Eye (tissue), 1 donor: ENCODE measurements around the gene WDR7.
A peak's percentile ranks its signal among the peaks of the same experiment; 100 is the strongest.

Experiments used
- DNase-seq: peaks from one replicate; pipeline ENCODE4 v3.0.0-alpha.2; 2015

WDR7 gene

DNA sequence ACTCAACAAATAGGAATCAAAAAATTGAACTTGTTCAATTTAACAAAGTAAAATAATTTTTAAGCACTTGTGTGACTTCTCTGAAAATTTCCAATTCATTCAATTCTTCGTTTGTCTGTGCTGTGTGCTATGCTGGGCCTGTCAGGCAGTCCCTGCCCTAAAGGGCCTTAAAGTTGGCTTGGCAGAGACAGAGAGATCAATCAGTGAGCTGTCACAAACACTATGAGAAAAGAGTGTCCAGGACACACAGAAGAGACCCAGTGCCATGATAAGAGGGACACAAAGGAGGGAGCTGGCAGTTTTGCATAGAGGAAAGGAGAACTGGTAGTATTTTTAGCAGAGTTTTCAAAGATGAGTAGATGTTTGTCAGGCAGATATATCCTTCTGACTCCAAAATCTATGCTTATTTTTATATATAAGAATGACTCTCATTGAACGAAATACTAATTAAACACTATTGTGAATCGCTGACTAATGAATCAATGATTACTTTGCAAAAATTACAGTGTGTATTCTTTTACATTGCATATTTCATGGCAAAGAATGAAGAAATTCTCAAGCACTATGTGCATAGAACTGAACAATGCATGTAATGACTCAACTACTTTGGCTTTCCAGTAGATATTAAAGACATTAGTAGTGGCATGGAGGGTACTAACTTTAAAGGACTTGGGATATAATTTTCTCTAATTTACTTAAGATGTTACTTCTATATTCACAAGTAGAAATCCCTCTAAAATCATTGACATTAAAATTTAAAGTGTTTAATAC, 302.5 kb downstream of the WDR7 start:
- DNase-seq: no peak

- no peak for DNase-seq
Observed at GRCh38 chr18:56955490-56955889, 304.3 kb downstream of the WDR7 start.

- DNase-seq: no peak
Observed at GRCh38 chr18:56959120-56959519, 308.0 kb downstream of the WDR7 start.

DNA sequence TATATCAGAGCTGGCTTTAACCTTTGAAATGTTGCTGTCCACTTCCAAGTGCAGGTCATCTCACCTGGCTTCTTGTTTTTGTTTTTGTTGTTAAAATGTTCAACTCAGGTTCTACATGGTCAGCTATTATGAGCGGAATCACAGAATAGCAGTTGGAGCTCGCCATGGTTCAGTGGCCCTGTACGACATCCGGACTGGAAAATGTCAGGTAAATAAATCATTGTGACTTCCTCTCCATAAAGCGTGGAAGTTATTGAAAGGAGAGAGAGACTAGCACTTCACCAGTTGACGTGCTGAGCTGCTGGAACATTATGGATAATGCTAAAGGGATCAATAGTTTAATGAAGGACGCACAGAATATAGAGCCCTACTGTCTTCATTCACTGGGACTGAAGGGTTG, 311.2 kb downstream of the WDR7 start:
- DNase-seq: peak; percentile 23

- no peak for DNase-seq
Observed at GRCh38 chr18:56967035-56967434, 315.9 kb downstream of the WDR7 start.

DNA sequence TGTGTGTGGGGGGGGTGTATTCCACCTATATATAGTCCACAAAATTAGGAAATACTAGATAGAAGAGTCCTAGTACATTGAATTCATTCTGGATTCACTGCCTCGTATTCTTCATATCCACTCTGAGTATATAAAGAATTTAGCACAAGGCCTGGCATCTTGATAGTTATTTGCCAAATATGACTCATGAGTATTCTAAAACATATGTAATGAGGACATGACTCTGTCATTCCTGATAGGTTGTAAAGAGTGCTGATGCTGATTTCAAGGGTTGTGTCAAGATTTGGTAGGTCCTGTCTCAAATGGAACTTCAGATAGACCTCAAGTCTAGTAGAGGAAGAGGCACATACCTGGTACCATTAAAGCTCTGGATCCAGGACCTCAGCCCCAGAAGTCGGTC, 322.3 kb downstream of the WDR7 start:
- no peak for DNase-seq

DNA sequence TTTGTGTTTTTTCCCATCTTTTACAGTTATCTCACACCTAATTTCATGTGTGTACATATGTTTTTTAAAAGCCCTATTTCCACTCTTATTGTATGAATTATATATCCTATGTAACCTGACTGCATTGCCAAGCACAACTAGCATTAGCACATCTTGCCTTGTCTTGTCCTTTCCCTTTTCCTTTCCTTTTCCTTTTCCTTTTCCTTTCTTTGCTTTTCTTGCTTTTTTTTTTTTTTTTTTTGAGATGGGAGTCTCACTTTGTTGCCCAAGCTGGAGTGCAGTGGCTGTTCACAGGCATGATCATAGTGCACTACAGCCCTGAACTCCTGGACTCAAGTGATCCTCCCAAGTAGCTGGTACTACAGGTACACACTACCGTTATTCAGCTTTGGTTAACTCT, 323.0 kb downstream of the WDR7 start:
- DNase-seq: no peak

DNA sequence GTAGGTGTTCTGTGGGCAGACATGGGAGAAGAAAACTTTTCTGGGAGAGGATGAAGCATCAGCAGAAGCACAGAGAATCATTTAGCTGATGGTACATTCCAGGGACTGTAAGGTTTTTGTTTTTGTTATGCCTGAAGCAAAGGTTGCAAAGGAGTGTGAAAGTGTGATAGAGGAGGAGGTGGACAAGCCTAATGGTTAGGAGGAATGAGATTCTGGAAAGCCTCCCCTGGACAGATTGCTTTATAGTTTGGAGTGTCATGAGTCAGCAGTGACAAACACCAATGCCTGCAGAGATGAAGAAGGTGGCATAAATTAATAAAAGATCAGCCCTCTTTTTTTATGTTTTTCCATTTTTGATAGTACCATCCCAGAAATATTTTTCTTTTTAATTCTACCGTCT, 324.1 kb downstream of the WDR7 start:
- no peak for DNase-seq

- DNase-seq: no peak
Observed at GRCh38 chr18:56977309-56977708, 326.1 kb downstream of the WDR7 start.

DNA sequence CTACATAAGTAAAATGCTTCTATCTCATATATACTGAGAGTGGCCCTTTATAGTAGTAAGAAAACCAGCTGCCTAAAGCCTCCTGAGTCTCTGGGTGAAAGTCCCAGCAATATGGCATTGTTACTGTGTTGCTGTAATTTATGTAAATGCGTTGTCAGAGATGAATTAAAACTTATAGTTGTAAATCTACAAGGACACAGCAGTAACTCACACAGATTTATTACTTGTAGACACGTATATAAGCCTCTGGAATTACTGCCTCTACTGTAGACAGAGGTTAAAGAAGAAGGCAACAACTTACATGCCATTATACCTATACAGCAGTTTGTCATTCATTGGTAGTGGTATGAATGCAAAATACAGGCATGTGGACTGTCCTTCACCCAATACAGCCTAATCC, 326.6 kb downstream of the WDR7 start:
- DNase-seq: no peak

DNA sequence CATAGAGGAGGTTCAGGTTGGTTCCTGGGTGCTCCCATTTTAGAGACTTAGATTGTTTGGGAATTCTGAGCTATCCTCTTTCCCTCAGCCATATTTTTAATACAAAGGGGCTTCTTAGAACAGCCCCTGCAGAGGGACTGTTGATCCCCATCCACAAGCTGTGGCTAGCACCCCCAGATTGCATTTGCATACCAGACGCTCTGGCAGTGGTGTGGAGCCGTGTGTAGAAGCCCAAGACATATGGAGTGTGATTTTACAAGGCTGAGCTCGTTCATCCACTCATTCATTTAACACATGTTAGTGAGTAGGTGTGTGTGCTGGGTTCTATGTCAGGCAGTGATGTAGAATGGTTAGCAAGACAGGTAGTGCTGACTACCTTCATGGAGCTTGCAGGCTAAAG, 329.0 kb downstream of the WDR7 start:
- DNase-seq: no peak

DNA sequence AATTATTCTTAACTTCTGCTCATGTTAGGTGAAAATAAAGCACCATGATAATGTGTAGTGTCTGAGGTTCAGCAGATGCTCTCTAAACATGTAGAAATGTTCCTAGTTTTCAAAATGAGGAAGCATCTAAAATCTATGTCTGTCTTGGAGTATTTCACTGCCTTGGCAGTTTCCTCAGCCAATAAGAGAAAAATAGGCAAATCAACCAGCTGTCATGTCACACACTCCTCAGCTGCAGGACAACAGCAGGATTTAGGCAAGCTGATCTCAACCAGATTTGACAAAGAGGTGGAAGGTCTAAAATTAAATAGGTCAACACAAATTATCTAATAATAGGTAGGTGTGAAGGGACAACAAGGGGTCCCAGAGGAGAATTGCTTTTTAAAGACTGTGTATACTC, 331.6 kb downstream of the WDR7 start:
- DNase-seq: peak; percentile 59

DNA sequence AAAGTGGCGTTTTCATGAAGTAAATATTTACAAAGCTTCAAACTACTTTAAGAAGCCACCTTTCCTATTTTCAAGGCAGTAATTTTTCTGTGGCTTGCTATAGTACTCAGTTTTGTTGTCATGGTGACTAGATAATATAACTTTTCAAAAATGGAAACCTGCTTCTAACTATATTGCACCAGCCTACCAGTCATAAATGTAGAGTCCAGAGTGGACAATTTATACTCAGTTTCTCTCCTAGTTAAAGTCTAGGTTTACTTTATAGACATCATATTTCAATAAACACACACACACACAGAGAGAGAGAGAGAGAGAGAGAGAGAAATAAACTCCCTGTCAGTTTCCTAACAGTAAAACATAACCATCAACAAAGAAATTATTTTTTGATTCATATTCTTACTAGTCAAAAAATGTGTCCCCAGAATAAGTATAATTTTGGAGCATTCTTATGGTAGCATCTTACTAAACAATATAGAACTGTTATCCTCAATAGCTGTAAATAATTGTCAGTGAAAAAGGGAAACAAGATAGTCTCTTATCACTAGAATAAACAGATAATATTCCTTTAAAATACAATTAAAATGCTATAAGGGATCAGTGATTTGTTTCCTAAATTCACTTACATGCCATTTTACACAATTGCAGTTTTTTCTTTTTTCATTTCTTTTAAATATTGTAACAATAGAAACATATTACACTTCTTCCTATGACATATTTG, 332.3 kb downstream of the WDR7 start:
- no peak for DNase-seq

DNA sequence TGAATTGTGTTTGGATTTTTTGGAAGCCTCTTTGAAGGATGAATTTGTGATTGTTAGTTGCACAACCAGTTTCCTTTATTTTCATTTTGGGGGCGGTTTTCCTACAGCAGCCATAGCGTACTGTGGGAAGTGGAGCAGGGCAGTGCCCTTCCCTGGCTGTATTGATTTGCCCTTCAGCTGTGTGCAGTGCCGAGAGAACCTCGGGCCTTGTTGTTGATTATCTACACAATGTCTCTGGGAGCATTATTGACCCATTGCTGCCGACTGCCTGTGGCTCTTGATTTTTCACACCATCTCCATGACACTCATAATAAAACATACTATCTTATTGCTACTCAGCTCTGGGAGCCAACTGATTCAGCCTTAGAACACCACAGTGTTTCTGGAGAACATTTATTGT, 333.6 kb downstream of the WDR7 start:
- peak; percentile 39 for DNase-seq

DNA sequence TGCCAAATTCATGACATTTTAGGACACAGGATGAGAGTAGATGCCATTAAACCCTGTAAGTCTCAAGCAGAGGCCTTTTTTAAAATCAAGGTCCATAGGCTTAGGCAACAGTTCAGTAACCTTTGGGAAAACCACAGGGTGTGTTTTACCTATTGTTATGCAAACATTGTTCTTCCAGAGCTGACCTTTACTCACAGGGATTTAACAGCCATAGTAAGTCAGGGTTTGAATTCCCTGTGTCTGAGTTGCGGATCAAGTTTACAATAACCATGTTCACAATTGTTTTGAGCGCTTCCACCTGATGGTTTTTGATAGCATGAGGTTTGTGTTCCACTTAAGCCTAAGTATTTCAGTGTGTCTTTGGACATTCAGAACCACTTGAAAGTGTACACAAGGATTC, 335.7 kb downstream of the WDR7 start:
- DNase-seq: no peak

- DNase-seq: no peak
Observed at GRCh38 chr18:56987236-56987635, 336.1 kb downstream of the WDR7 start.

GRCh38 chr18:56988022-56988421, 336.9 kb downstream of the WDR7 start:
- DNase-seq: peak; percentile 50

- DNase-seq: no peak
Observed at GRCh38 chr18:56990678-56991077, 339.5 kb downstream of the WDR7 start.

- DNase-seq: no peak
Observed at GRCh38 chr18:56992777-56993176, 341.6 kb downstream of the WDR7 start.

- no peak for DNase-seq
Observed at GRCh38 chr18:56995579-56996188, 344.5 kb downstream of the WDR7 start.

DNA sequence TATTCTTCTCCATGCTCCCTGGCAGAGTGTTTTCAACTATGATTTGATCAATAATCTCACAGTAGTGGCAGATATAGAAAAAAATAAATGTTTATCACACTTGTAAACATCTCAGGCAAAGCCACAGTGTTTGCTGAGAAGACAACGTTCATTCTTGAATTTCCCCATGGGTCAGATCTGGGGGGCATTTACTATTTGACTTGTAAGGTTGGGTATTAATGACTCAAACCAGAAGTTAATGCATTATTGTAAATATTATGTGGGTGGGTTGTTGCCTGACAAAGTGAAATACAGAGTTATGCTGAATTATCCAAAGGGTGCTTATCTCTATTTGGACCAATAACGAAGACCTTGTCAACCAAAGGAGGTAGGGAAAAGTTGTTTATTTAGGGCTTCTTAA, 346.0 kb downstream of the WDR7 start:
- DNase-seq: no peak

DNA sequence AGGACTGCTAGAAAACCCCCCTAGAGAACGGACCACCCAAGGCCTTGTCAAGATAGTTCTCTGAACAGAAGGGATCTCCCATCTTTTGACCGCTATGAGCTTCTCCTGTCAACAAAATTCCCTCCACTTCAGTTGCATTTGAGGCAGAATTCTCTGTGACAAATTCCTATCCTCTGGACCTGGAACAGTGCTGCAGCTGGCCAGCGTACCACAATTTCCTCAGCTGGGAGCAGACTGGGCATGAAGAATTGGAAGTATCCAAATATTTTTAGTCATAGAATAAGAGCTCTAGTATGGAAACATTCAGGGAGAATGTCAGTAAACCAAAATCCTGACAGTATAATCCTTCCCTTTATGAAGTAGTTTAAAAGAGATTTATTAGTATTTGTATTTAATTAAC, 348.7 kb downstream of the WDR7 start:
- peak; percentile 40 for DNase-seq

DNA sequence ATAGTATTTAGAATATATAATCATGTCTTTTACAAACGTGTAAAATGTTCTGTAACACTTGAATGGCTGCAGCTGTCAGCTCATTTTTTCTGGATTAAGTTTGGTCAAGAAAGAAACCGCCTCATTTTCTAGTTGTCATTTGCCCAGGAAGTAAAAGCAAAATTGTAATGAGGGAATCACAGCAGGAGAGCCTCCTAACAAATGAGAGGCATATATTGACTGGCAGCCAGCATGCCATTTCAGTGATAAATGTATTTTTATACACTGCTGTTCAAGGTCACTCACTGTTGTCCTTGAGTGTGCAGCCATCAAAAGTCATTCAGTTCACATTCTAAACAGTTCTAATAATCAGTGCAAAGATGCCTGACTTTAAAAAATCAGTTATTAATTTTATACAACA, 351.5 kb downstream of the WDR7 start:
- peak; percentile 71 for DNase-seq

GRCh38 chr18:57003342-57003741, 352.2 kb downstream of the WDR7 start:
- DNase-seq: no peak
